ENCODE measurements around the gene MSANTD7. TPM values are rescaled to one million over a fixed set of nuclear protein-coding genes. Genes with fewer than 3 reads are reported as not detected.
A peak's percentile ranks its signal among the peaks of the same experiment; 100 is the strongest.

Gene MSANTD7
- 14.5 TPM for total RNA-seq (2013)
- 1 to 10 TPM; 5.0 to 7.6 (median 7.3) TPM for polyA plus RNA-seq
- 10.0 and 12.1 TPM in 2 replicates for polyA minus RNA-seq
- 7.5 to 20.9 (median 11.7) reads per million in 11 experiments for total RNA-seq

GRCh38 chr10:14837757-14838581 is at the start of gene MSANTD7, which contains the start of the genes CDNF and HSPA14:
Gene MSANTD7 (plus strand): TSS chr10:14838306. CDS start chr10:14842285, 3,979 bp downstream.
Gene CDNF (minus strand): TSS chr10:14838037. CDS start chr10:14837946, 91 bp downstream.
Gene HSPA14 (plus strand): TSS chr10:14838306. CDS start chr10:14838403, 97 bp downstream.
- H3K4me2 ChIP-seq (replicated peaks; ENCODE audit: extremely low read depth, low read length, poor library complexity, severe bottlenecking): peak within 1 kb of the TSS; percentile 92
- peak within 1 kb of the TSS; percentile 98 for H2AFZ ChIP-seq (ENCODE audit: insufficient read depth, low read depth, low read length, poor library complexity, severe bottlenecking)
- peaks cover 19 to 27% of the 10 kb centered on the region in 2 donors for H3K36me3 ChIP-seq (replicated peaks in 1 of 2; ENCODE audit: control insufficient read depth in 1 of 2, insufficient read depth in 2 of 2, low read length in 2 of 2)
- peaks cover 27 to 31% of the 10 kb centered on the region in 2 donors for H3K36me3 Mint-ChIP-seq
- H3K27ac ChIP-seq (ENCODE audit: low read depth in 1 of 2, low read length in 2 of 2): peak within 1 kb of the TSS; percentile 71 to 84
- peak; percentile 99 to 100 (median 100) for DNase-seq
- WGBS (ENCODE audit: insufficient coverage): under 1% methylated on average over 72 of the region's 72 CpGs
- H3K27me3 Mint-ChIP-seq (ENCODE audit: low read depth in 3 of 3): peaks cover 0 to 1% (median 0%) of the 10 kb centered on the region in 3 donors
- H3K27ac Mint-ChIP-seq: peak within 1 kb of the TSS; percentile 87 to 97 (median 94)
- H3K4me3 Mint-ChIP-seq: peak within 1 kb of the TSS; percentile 93 to 94
- H3K27me3 ChIP-seq (ENCODE audit: control insufficient read depth in 2 of 2, insufficient read depth in 2 of 2, low read length in 2 of 2): no peaks in the 10 kb centered on the region
- TF ChIP-seq CTCF (IDR thresholded peaks at IDR 0.05): no peak
- peaks cover 18 to 21% of the 10 kb centered on the region in 2 donors for H3K4me1 ChIP-seq (ENCODE audit: control insufficient read depth in 1 of 2, insufficient read depth in 2 of 2, low read length in 2 of 2)
- H3K4me1 Mint-ChIP-seq: peaks cover 18% of the 10 kb centered on the region
- H3K9ac ChIP-seq (ENCODE audit: insufficient read depth, low read length, poor library complexity, severe bottlenecking): peak within 1 kb of the TSS; percentile 89
- intact Hi-C loops (cut with micrococcal nuclease): loop anchor here (2.0 to 10.0 kb wide), 7 partner anchors 41 to 336 kb away; partner anchors contain the start of genes DCLRE1C (in 2 of the 2), MEIG1 (in 1 of the 2), RPP38 (in 1 of the 2) and SUV39H2 (in 1 of the 2)
- peak within 1 kb of the TSS; percentile 77 to 96 (median 88) for H3K4me3 ChIP-seq (replicated peaks in 1 of 3; ENCODE audit: low read depth in 2 of 3, low read length in 3 of 3)
- no peaks in the 10 kb centered on the region for H4K20me1 ChIP-seq (ENCODE audit: insufficient read depth, low read length)
- no peaks in the 10 kb centered on the region for H3K9me3 Mint-ChIP-seq
- H3K9me3 ChIP-seq (replicated peaks in 1 of 2; ENCODE audit: control insufficient read depth in 1 of 2, insufficient read depth in 1 of 2, low read length in 2 of 2): no peaks in the 10 kb centered on the region
- peaks cover 41% of the 10 kb centered on the region for H3K79me2 ChIP-seq (ENCODE audit: insufficient read depth, low read length)

- no peak overlapping the region for H3K9ac ChIP-seq (ENCODE audit: insufficient read depth, low read length, poor library complexity, severe bottlenecking)
- WGBS (ENCODE audit: insufficient coverage): 0% methylated on average over 1 of the region's 5 CpGs
- H4K20me1 ChIP-seq (ENCODE audit: insufficient read depth, low read length): no peaks in the 10 kb centered on the region
- Mint-ChIP-seq H3K36me3 (no peaks in the 10 kb centered on the region), H3K9me3 (peaks cover 0 to 3% (median 0%) of the 10 kb centered on the region in 7 donors), H3K27me3 (ENCODE audit: low read depth in 3 of 3) (peaks cover 0 to 3% (median 2%) of the 10 kb centered on the region in 3 donors), H3K4me1 (peaks cover 13% of the 10 kb centered on the region), H3K4me3 (no peak overlapping the region), H3K27ac (no peak overlapping the region)
- peaks cover 0 to 3% of the 10 kb centered on the region in 2 donors for H3K4me1 ChIP-seq (ENCODE audit: control insufficient read depth in 1 of 2, insufficient read depth in 2 of 2, low read length in 2 of 2)
- H3K27ac ChIP-seq (ENCODE audit: low read depth in 1 of 2, low read length in 2 of 2): no peak overlapping the region
- DNase-seq: peak in 2 of 3 donors; percentile 9 to 20
- H3K9me3 ChIP-seq (replicated peaks in 1 of 2; ENCODE audit: control insufficient read depth in 1 of 2, insufficient read depth in 1 of 2, low read length in 2 of 2): no peaks in the 10 kb centered on the region
- intact Hi-C loops (cut with micrococcal nuclease): no loop called here
- H3K4me2 ChIP-seq (replicated peaks; ENCODE audit: extremely low read depth, low read length, poor library complexity, severe bottlenecking): no peak overlapping the region
- no peak overlapping the region for H3K4me3 ChIP-seq (replicated peaks in 1 of 3; ENCODE audit: low read depth in 2 of 3, low read length in 3 of 3)
- no peak for TF ChIP-seq CTCF (IDR thresholded peaks at IDR 0.05)
- H3K27me3 ChIP-seq (ENCODE audit: control insufficient read depth in 2 of 2, insufficient read depth in 2 of 2, low read length in 2 of 2): no peaks in the 10 kb centered on the region
- no peaks in the 10 kb centered on the region for H3K79me2 ChIP-seq (ENCODE audit: insufficient read depth, low read length)
- H2AFZ ChIP-seq (ENCODE audit: insufficient read depth, low read depth, low read length, poor library complexity, severe bottlenecking): no peak overlapping the region
- H3K36me3 ChIP-seq (replicated peaks in 1 of 2; ENCODE audit: control insufficient read depth in 1 of 2, insufficient read depth in 2 of 2, low read length in 2 of 2): no peaks in the 10 kb centered on the region
Measured at GRCh38 chr10:14798636-14799035, 39.5 kb upstream of the MSANTD7 start.

Measured in CD14-positive monocyte (primary cell).